Memory B cell (primary cell): ENCODE results near the gene PDIK1L.
A peak's percentile ranks its signal among the peaks of the same experiment; 100 is the strongest.

ENCODE experiments used
- ATAC-seq: fragments of 150-1000 bp; cut with Tn5 transposase; 2 replicates; pipeline ENCODE4 v1.10.0; 2021; ENCODE audit warnings: low read depth, mild to moderate bottlenecking, moderate library complexity
- DNase-seq, 2 donors: peaks; one replicate each; pipeline ENCODE4 v3.0.0; 2022; ENCODE audit warnings: low spot score in 2 of 2
- H3K27ac Mint-ChIP-seq: one replicate; pipeline ENCODE4 v1.8.0; 2022; ENCODE audit warnings: mild to moderate bottlenecking, moderate library complexity, mixed read lengths
- H3K27me3 Mint-ChIP-seq: one replicate; pipeline ENCODE4 v1.8.0; 2022; ENCODE audit warnings: mixed read lengths
- H3K36me3 Mint-ChIP-seq: one replicate; pipeline ENCODE4 v1.8.0; 2022; ENCODE audit warnings: mild to moderate bottlenecking, mixed read lengths
- H3K4me1 Mint-ChIP-seq: one replicate; pipeline ENCODE4 v1.8.0; 2022; ENCODE audit warnings: mixed read lengths
- H3K4me3 Mint-ChIP-seq: one replicate; pipeline ENCODE4 v1.8.0; 2022; ENCODE audit warnings: mild to moderate bottlenecking, moderate library complexity, mixed read lengths
- H3K9me3 Mint-ChIP-seq: one replicate; pipeline ENCODE4 v1.8.0; 2022; ENCODE audit warnings: mixed read lengths

PDIK1L gene

DNA sequence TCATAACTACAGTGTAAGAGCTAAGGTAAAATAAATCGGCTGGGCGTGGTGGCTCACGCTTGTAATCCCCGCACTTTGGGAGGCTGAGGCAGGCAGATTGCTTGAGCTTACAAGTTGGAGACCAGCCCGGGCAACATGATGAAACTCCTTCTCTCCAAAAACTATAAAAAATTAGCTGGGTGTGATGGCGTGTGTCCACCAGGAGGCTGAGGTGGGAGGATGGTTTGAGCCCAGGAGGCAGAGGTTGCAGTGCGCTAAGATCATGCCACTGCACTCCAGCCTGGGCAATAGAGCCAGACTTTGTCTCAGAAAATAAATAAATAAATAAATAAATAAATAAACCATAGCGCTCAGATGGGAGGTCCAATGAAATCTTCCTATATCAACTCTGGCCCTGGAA, 30.5 kb downstream of the PDIK1L start:
- ATAC-seq (no peak), DNase-seq (no peak)
- H3K27me3 Mint-ChIP-seq = peaks cover 9% of the 10 kb centered on the region
- H3K9me3 Mint-ChIP-seq = no peaks in the 10 kb centered on the region
- no peaks in the 10 kb centered on the region for H3K4me1 Mint-ChIP-seq
- H3K4me3 Mint-ChIP-seq = no peak overlapping the region
- no peaks in the 10 kb centered on the region for H3K36me3 Mint-ChIP-seq
- no peak overlapping the region for H3K27ac Mint-ChIP-seq

- Mint-ChIP-seq H3K4me1 (no peaks in the 10 kb centered on the region), H3K27me3 (peaks cover 13% of the 10 kb centered on the region), H3K4me3 (no peak overlapping the region), H3K9me3 (no peaks in the 10 kb centered on the region), H3K36me3 (no peaks in the 10 kb centered on the region), H3K27ac (no peak overlapping the region)
- peak; percentile 42 to 61 for DNase-seq
- peak; percentile 73 for ATAC-seq
Measured at GRCh38 chr1:26145041-26145959, 33.7 kb downstream of the PDIK1L start.

- H3K4me1 Mint-ChIP-seq = no peaks in the 10 kb centered on the region
- H3K27me3 Mint-ChIP-seq = peaks cover 13% of the 10 kb centered on the region
- ATAC-seq (no peak), DNase-seq (no peak)
- no peak overlapping the region for H3K27ac Mint-ChIP-seq
- H3K36me3 Mint-ChIP-seq = no peaks in the 10 kb centered on the region
- no peak overlapping the region for H3K4me3 Mint-ChIP-seq
- H3K9me3 Mint-ChIP-seq = no peaks in the 10 kb centered on the region
Measured at GRCh38 chr1:26145960-26146294, 34.3 kb downstream of the PDIK1L start.

- peaks cover 16% of the 10 kb centered on the region for H3K27me3 Mint-ChIP-seq
- no peak overlapping the region for H3K4me3 Mint-ChIP-seq
- no peaks in the 10 kb centered on the region for H3K4me1 Mint-ChIP-seq
- no peak overlapping the region for H3K27ac Mint-ChIP-seq
- H3K9me3 Mint-ChIP-seq = no peaks in the 10 kb centered on the region
- no peak for DNase-seq
- H3K36me3 Mint-ChIP-seq = no peaks in the 10 kb centered on the region
- no peak for ATAC-seq
Measured at GRCh38 chr1:26148887-26149286, 37.3 kb downstream of the PDIK1L start.

GRCh38 chr1:26153966-26154532, 42.4 kb downstream of the PDIK1L start:
- H3K4me3 Mint-ChIP-seq = no peak overlapping the region
- H3K9me3 Mint-ChIP-seq = no peaks in the 10 kb centered on the region
- H3K4me1 Mint-ChIP-seq = no peaks in the 10 kb centered on the region
- ATAC-seq (no peak), DNase-seq (no peak)
- no peaks in the 10 kb centered on the region for H3K36me3 Mint-ChIP-seq
- H3K27ac Mint-ChIP-seq = no peak overlapping the region
- H3K27me3 Mint-ChIP-seq = peaks cover 23% of the 10 kb centered on the region

DNA sequence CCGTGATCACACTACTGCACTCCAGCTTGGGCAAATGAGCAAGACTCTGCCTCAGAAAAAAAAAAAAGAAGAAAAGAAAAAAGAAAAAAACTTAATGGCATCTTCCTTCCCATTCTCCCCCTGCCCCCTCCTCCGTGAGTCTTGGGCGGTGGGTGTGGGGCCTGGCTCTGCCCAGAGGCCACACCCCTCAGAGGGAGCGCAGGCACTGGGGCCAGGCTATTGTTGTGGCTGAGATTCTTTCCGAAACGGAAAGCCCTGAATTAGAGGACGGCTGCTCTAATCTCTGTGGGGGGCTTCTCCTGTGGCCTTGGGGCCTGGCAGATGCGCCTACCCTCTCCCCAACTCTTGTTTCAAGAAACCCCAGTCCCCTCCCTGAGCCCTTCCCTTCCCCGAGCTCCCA, 43.1 kb downstream of the PDIK1L start:
- no peak overlapping the region for H3K27ac Mint-ChIP-seq
- H3K4me1 Mint-ChIP-seq = no peaks in the 10 kb centered on the region
- H3K4me3 Mint-ChIP-seq = no peak overlapping the region
- H3K9me3 Mint-ChIP-seq = no peaks in the 10 kb centered on the region
- peaks cover 23% of the 10 kb centered on the region for H3K27me3 Mint-ChIP-seq
- no peak for DNase-seq
- H3K36me3 Mint-ChIP-seq = no peaks in the 10 kb centered on the region
- ATAC-seq = no peak

DNA sequence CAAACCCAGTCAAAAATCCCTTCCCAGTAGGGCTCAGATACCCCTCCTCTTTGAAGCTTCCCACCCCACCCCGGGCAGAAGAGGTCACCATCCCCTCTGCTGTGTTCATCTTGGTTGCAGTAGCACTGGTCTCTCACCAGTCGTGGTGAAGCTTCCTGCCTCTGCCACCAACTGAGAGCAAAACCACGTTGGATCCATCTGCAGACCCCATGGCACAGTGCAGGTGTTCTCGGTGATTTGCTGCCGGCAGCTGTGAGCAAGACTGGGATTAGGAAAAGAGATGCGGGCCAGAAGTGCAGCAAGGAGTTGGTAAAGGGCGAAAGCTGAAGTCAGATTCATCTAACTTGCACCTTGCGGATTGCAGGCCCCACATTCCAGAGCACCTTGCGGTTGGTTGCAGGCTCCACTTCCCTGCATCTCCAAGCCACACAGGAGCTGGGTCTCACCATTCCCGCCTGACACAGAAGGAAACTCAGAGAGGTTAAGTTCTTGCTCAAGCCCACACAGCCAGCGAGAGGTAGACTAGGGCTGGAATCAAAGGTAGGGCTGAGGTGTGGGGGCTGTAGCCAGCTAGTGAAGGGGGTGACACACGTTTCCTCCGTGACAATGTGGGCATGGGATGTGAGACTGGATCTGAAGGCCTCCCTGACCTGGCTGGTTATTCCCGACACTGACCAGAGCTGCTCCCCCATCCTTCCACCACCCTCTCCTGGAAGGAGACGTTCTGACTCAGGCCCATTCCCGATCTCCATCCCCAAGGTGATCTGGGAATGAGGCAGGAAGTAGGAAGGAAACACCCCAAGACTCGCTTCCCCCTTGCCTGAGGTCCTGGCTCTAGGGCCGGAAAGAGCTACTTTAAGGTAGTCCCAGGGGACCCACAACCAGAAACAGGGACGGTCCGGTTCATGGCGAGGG, 44.0 kb downstream of the PDIK1L start:
- H3K9me3 Mint-ChIP-seq = no peaks in the 10 kb centered on the region

GRCh38 chr1:26156285-26157038, 44.8 kb downstream of the PDIK1L start:
- H3K36me3 Mint-ChIP-seq = no peaks in the 10 kb centered on the region
- H3K9me3 Mint-ChIP-seq = no peaks in the 10 kb centered on the region
- H3K4me3 Mint-ChIP-seq = no peak overlapping the region
- H3K27ac Mint-ChIP-seq = no peak overlapping the region
- no peak for DNase-seq
- H3K27me3 Mint-ChIP-seq = peaks cover 23% of the 10 kb centered on the region
- no peak for ATAC-seq
- no peaks in the 10 kb centered on the region for H3K4me1 Mint-ChIP-seq

More for the DNA sequence above, 44.0 kb downstream of the PDIK1L start:
- no peak for DNase-seq
- no peak overlapping the region for H3K4me3 Mint-ChIP-seq
- H3K27ac Mint-ChIP-seq = no peak overlapping the region
- no peaks in the 10 kb centered on the region for H3K36me3 Mint-ChIP-seq
- peaks cover 23% of the 10 kb centered on the region for H3K27me3 Mint-ChIP-seq
- no peak for ATAC-seq
- H3K4me1 Mint-ChIP-seq = no peaks in the 10 kb centered on the region

DNA sequence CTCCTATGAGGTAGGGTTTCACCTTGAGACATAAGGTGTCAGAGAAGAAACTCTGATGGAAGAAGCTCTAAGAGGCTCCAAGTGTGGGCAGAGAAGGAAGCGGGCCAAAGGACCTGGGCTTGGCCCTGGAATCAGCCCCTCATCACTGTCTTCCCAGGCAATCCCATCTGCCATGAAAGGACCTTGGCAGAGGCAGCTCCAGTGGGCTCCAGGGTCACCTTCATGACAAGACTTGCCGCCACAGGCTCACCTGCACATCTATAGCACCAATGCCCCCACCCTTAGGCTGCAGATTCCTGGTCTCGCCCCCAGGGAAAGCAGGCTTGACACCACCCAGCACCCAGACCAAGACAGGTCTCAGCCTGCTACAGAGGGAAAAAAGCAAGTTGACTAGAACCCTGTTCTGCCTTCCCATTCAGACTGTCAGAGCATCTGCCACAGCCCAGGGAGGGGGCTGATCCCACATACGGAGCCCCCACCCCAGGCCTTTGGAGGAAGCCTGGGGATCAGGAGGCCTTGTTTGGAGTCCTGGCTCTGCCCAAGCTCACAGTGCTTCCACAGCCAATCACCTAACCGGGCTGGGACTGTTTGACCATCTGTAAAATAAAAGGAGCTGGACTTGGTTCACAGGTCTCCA, 46.8 kb downstream of the PDIK1L start:
- ATAC-seq = no peak
- no peak for DNase-seq
- no peak overlapping the region for H3K4me3 Mint-ChIP-seq
- H3K27ac Mint-ChIP-seq = no peak overlapping the region
- peaks cover 2% of the 10 kb centered on the region for H3K4me1 Mint-ChIP-seq
- no peaks in the 10 kb centered on the region for H3K36me3 Mint-ChIP-seq
- H3K27me3 Mint-ChIP-seq = peaks cover 26% of the 10 kb centered on the region
- H3K9me3 Mint-ChIP-seq = no peaks in the 10 kb centered on the region

GRCh38 chr1:26158908-26159742, 47.5 kb downstream of the PDIK1L start, which contains the start of gene FAM110D:
FAM110D (plus strand) TSS chr1:26159079; CDS start chr1:26161292, 2,213 bp downstream.
- Mint-ChIP-seq H3K27me3 (peaks cover 26% of the 10 kb centered on the region), H3K4me3 (no peak within 1 kb of the TSS)
- DNase-seq = no peak

GRCh38 chr1:26159743-26160039, 48.1 kb downstream of the PDIK1L start:
- peaks cover 26% of the 10 kb centered on the region for H3K27me3 Mint-ChIP-seq
- no peaks in the 10 kb centered on the region for H3K9me3 Mint-ChIP-seq
- H3K4me3 Mint-ChIP-seq = no peak overlapping the region
- no peaks in the 10 kb centered on the region for H3K36me3 Mint-ChIP-seq
- H3K4me1 Mint-ChIP-seq = peaks cover 6% of the 10 kb centered on the region
- ATAC-seq (no peak), DNase-seq (no peak)
- H3K27ac Mint-ChIP-seq = no peak overlapping the region

More at GRCh38 chr1:26158908-26159742, 47.5 kb downstream of the PDIK1L start, which contains the start of gene FAM110D:
- Mint-ChIP-seq H3K4me1 (peaks cover 4% of the 10 kb centered on the region), H3K27ac (no peak within 1 kb of the TSS), H3K36me3 (no peaks in the 10 kb centered on the region), H3K9me3 (no peaks in the 10 kb centered on the region)
- no peak for ATAC-seq

GRCh38 chr1:26160527-26161414, 49.1 kb downstream of the PDIK1L start:
- Mint-ChIP-seq H3K36me3 (no peaks in the 10 kb centered on the region), H3K4me3 (no peak overlapping the region), H3K9me3 (no peaks in the 10 kb centered on the region), H3K27ac (no peak overlapping the region), H3K27me3 (peaks cover 20% of the 10 kb centered on the region), H3K4me1 (peaks cover 9% of the 10 kb centered on the region)
- ATAC-seq (no peak), DNase-seq (no peak)
